NB4 (cell line): ENCODE measurements around the gene MAN1A1.

Source experiments
- DNase-seq: peaks from one replicate; pipeline ENCODE4 v3.0.0; 2010; ENCODE audit warnings: low read depth
- H3K4me3 ChIP-seq: one replicate; pipeline ENCODE4 v1.5.1; 2011; ENCODE audit warnings: mild to moderate bottlenecking, low read depth, low read length, moderate library complexity
- CTCF ChIP-seq: IDR thresholded peaks from one replicate; pipeline ENCODE4 v1.5.1; 2012; ENCODE audit warnings: low read depth, low read length
- MAX ChIP-seq: IDR thresholded peaks from 2 replicates; pipeline ENCODE4 v1.6.1; 2011; ENCODE audit warnings: low read depth, low read length
- MYC ChIP-seq: IDR thresholded peaks from 2 replicates; pipeline ENCODE4 v1.6.1; 2011; ENCODE audit warnings: low read depth, low read length
- POLR2A ChIP-seq: IDR thresholded peaks from 2 replicates; pipeline ENCODE4 v1.6.1; 2011; ENCODE audit warnings: mild to moderate bottlenecking; ENCODE audit not compliant: insufficient read length; ENCODE audit errors: extremely low read depth

MAN1A1 gene

GRCh38 chr6:119290306-119290705, 59.3 kb downstream of the MAN1A1 start:
- no peak for TF ChIP-seq POLR2A
- no peak for TF ChIP-seq MAX
- no peak for TF ChIP-seq MYC
- TF ChIP-seq CTCF: no peak
- no peak for DNase-seq
- H3K4me3 ChIP-seq: no peak overlapping the region

DNA sequence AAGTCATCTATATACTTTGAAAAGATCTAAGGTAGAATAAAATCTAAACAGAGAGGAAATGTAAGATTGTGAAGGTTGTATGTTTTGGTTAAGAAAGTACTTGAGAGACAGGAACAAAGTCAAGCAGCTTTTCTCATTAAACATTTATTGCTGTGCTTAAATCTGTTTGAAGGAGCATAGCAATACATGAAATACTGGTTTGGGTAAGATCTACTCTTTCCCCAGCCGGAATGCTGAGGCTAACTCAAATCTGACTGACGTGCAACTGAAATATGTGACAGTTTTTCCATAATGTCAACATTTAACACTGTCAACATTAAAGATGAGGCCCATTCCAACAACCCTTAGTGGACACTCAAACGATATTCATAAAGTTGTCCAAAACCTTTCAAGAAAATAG, 59.9 kb downstream of the MAN1A1 start:
- H3K4me3 ChIP-seq: no peak overlapping the region
- no peak for DNase-seq
- TF ChIP-seq MAX (no peak), POLR2A (no peak), MYC (no peak), CTCF (no peak)

DNA sequence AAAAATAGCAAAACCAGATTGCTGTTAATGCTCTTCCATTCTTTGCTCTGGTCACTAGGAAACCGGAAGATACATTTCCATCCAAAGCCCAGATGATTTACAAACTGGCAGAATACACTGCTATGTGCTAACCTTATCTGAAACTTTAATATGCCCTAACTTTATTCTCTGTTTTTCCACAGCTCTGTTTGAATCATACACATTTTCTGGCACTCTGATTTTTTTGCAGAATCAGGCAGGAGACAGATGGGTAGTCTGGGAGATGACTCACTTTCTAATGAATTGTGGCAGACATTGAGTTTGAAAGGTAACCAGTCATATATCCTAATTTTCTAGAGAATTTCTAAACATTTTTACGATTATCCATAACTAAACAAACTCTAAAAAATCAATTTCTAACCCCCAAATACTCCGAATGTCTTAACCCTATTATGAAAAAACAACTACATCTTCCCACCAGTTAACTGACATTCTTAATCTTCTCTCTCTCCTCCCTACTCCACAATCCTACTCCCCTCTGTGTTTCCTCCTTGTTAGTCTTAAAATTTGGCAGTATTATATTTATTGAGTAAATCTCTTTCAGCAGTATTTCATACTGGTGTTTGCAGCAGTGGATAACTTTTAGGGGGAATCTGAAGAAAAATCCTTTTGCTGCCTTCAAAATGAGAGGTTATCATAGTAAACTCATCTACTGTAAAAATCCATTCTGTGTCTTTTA, 63.5 kb downstream of the MAN1A1 start:
- no peak overlapping the region for H3K4me3 ChIP-seq
- TF ChIP-seq CTCF: no peak
- TF ChIP-seq POLR2A: no peak
- no peak for TF ChIP-seq MAX
- TF ChIP-seq MYC: no peak
- no peak for DNase-seq

DNA sequence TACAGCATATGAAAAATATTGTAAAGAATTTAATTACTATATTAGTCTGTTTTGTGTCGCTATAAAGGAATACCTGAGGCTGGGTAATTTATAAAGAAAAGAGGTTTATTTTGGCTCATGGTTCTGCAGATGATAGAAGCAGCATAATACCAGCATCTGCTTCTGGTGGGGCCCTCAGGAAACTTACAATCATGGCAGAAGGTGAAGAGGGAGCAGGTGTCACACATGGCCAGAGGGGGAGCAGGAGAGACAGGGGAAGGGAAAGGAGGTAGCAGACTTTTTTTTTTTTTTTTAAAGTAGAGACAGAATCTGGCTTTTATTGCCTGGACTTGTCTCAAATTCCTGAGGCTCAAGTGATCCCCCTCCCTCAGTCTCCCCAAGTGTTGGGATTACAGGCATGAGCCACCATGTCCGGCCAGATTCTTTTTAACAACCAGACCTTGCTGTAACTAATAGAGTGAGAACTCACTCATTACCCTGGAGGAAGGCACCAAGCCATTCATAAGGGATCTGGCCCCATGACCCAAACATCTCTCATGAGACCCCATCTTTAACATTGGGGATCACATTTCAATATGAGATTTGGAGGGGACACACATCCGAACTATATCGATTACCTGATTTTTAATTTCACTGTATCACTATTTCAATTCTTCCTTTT, 64.6 kb downstream of the MAN1A1 start:
- no peak for TF ChIP-seq MYC
- TF ChIP-seq POLR2A: no peak
- no peak for TF ChIP-seq CTCF
- no peak for TF ChIP-seq MAX
- H3K4me3 ChIP-seq: no peak overlapping the region
- no peak for DNase-seq

DNA sequence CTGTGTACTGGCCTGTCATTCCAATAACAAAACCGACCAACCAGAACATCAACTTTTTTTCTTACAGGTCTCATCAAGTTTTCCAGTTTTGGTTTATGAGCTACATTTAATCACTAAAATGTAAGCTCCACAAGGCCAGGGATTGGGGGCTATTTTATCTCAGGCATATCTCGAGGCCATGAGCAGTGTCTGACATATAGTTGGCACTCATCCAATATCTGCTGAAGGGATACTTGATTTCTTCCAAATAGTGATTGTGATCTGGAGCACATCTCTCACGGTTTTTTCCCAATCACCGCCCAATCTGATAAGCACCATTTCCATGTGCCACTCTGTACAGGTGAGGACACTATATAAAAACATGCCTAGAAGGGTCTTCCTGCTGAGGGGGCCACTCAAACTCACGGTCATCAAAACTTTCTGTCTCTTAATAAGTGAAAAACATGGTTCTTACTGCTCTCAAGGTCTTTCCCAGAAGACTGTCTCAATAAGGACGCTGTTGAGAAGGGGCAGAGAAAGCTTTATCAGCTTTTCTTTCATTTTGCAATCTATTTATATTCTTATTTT, 65.5 kb downstream of the MAN1A1 start:
- no peak overlapping the region for H3K4me3 ChIP-seq
- TF ChIP-seq POLR2A: no peak
- no peak for TF ChIP-seq MAX
- TF ChIP-seq CTCF: no peak
- TF ChIP-seq MYC: no peak
- DNase-seq: no peak
